HG03159 (cell line): ENCODE data around the gene SORD.
"Not testable (repeated sequence)": the region's sequence is repeated elsewhere in the genome, so short reads cannot be mapped to it uniquely, and the experiment has no call there.

Source experiments
- ATAC-seq: cut with Tn5 transposase; IDR thresholded peaks from one replicate; pipeline ENCODE4 v1.9.1; 2021; ENCODE audit warnings: mild to moderate bottlenecking, moderate library complexity; ENCODE audit not compliant: unreplicated experiment

The SORD gene

GRCh38 chr15:45093622-45094357 is 70.8 kb downstream of the SORD start:
- ATAC-seq: no peak

GRCh38 chr15:45094358-45094730 is 71.3 kb downstream of the SORD start:
- ATAC-seq: no peak

- ATAC-seq: no peak
Observed at GRCh38 chr15:45095661-45096060, 72.7 kb downstream of the SORD start.

GRCh38 chr15:45097466-45097865 is 74.5 kb downstream of the SORD start:
- no peak for ATAC-seq

- no peak for ATAC-seq
Observed at GRCh38 chr15:45099549-45100165, 76.7 kb downstream of the SORD start.

GRCh38 chr15:45100884-45101625 is 78.1 kb downstream of the SORD start:
- no peak for ATAC-seq

GRCh38 chr15:45101749-45102148 is 78.8 kb downstream of the SORD start:
- ATAC-seq: no peak

GRCh38 chr15:45102226-45102625 is 79.2 kb downstream of the SORD start:
- no peak for ATAC-seq

- not testable (repeated sequence) for ATAC-seq
Observed at GRCh38 chr15:45104170-45104569, 81.2 kb downstream of the SORD start.

- no peak for ATAC-seq
Observed at GRCh38 chr15:45105586-45105985, 82.6 kb downstream of the SORD start.

GRCh38 chr15:45106002-45106790 is 83.2 kb downstream of the SORD start:
- ATAC-seq: no peak

- ATAC-seq: no peak
Observed at GRCh38 chr15:45107941-45108630, 85.1 kb downstream of the SORD start.

GRCh38 chr15:45110256-45110820 is 87.3 kb downstream of the SORD start:
- ATAC-seq: no peak

- ATAC-seq: no peak
Observed at GRCh38 chr15:45111390-45112142, 88.6 kb downstream of the SORD start.

GRCh38 chr15:45112143-45112590 is 89.2 kb downstream of the SORD start:
- ATAC-seq: no peak

- ATAC-seq: no peak
Observed at GRCh38 chr15:45112591-45113379, 89.8 kb downstream of the SORD start.

- ATAC-seq: no peak
Observed at GRCh38 chr15:45113380-45113990, 90.5 kb downstream of the SORD start.

GRCh38 chr15:45114076-45114750 is 91.2 kb downstream of the SORD start, which contains the start of the genes DUOX2 and DUOXA2:
TSS of gene DUOX2 (minus strand) at chr15:45114172. CDS start at chr15:45113411, 761 bp downstream.
TSS of gene DUOXA2 (plus strand) at chr15:45114326. CDS start at chr15:45114606, 280 bp downstream.
- ATAC-seq: no peak
